Measurements from ENCODE around the gene DDX28.
"Not testable (repeated sequence)": the region's sequence is repeated elsewhere in the genome, so short reads cannot be mapped to it uniquely, and the experiment has no call there.

The DDX28 gene

GRCh38 chr16:68037841-68038597 is 15.0 kb upstream of the DDX28 start:
- no peak for DNase-seq

- DNase-seq: peak; percentile 6
Observed at GRCh38 chr16:68035227-68035626, 12.2 kb upstream of the DDX28 start.

GRCh38 chr16:68033101-68033500 is 10.1 kb upstream of the DDX28 start:
- no peak for DNase-seq

- DNase-seq: no peak
Observed at GRCh38 chr16:68031951-68032350, 8.9 kb upstream of the DDX28 start.

GRCh38 chr16:68030108-68030507 is 7.1 kb upstream of the DDX28 start:
- not testable (repeated sequence) for DNase-seq

GRCh38 chr16:68028996-68029395 is 6.0 kb upstream of the DDX28 start:
- no peak for DNase-seq

GRCh38 chr16:68022278-68022727 is 729 bp downstream of the DDX28 start:
- no peak for DNase-seq

GRCh38 chr16:68021490-68021889 is 1.5 kb downstream of the DDX28 start:
- no peak for DNase-seq

- no peak for DNase-seq
Observed at GRCh38 chr16:68019167-68019680, 3.8 kb downstream of the DDX28 start.

GRCh38 chr16:68015681-68016080 is 7.4 kb downstream of the DDX28 start, which contains the start of gene DPEP2NB:
TSS of gene DPEP2NB (minus strand) at chr16:68015911. CDS start at chr16:68015770, 141 bp downstream.
- peak; percentile 25 for DNase-seq

- peak; percentile 35 for DNase-seq
Observed at GRCh38 chr16:68013440-68013839, 9.6 kb downstream of the DDX28 start.

GRCh38 chr16:68009872-68010271 is 13.2 kb downstream of the DDX28 start:
- not testable (repeated sequence) for DNase-seq

GRCh38 chr16:68009157-68009735 is 13.8 kb downstream of the DDX28 start:
- no peak for DNase-seq

GRCh38 chr16:68005786-68006286 is 17.2 kb downstream of the DDX28 start:
- DNase-seq: no peak

GRCh38 chr16:68005211-68005610 is 17.8 kb downstream of the DDX28 start:
- no peak for DNase-seq

- DNase-seq: no peak
Observed at GRCh38 chr16:68003031-68003430, 20.0 kb downstream of the DDX28 start.

GRCh38 chr16:68000450-68000849 is 22.6 kb downstream of the DDX28 start:
- no peak for DNase-seq

GRCh38 chr16:67999985-68000384 is 23.0 kb downstream of the DDX28 start:
- DNase-seq: no peak

- not testable (repeated sequence) for DNase-seq
Observed at GRCh38 chr16:67998779-67999688, 24.0 kb downstream of the DDX28 start, which contains the start of gene DPEP2. TSS of gene DPEP2 (minus strand) at chr16:67999484. CDS start at chr16:67993212, 6,272 bp downstream.

GRCh38 chr16:67998231-67998778 is 24.7 kb downstream of the DDX28 start:
- DNase-seq: not testable (repeated sequence)

- no peak for DNase-seq
Observed at GRCh38 chr16:67996666-67997065, 26.4 kb downstream of the DDX28 start.

- no peak for DNase-seq
Observed at GRCh38 chr16:67995423-67995822, 27.6 kb downstream of the DDX28 start.

Measured in DMS53 (cell line).